NK-92 (cell line): ENCODE data around the gene CIBAR2.

Source experiments
- DNase-seq: peaks from one replicate; lab custom pipeline; 2025; ENCODE audit not compliant: unreplicated experiment; lab: John Stamatoyannopoulos, UW

Gene CIBAR2

GRCh38 chr16:85103114-85104079 is 8.9 kb downstream of the CIBAR2 start:
- DNase-seq, result no peak

- DNase-seq, result no peak
Measured at GRCh38 chr16:85101956-85102630, 10.2 kb downstream of the CIBAR2 start.

GRCh38 chr16:85100265-85100664 is 12.0 kb downstream of the CIBAR2 start:
- DNase-seq, result no peak

GRCh38 chr16:85098565-85098964 is 13.7 kb downstream of the CIBAR2 start:
- DNase-seq, result no peak

- DNase-seq, result no peak
Measured at GRCh38 chr16:85096921-85097320, 15.4 kb downstream of the CIBAR2 start.

GRCh38 chr16:85094812-85095211 is 17.5 kb downstream of the CIBAR2 start:
- DNase-seq, result no peak

GRCh38 chr16:85094176-85094805 is 18.0 kb downstream of the CIBAR2 start:
- no peak for DNase-seq

- no peak for DNase-seq
Measured at GRCh38 chr16:85093705-85094104, 18.6 kb downstream of the CIBAR2 start.

- no peak for DNase-seq
Measured at GRCh38 chr16:85092851-85093250, 19.4 kb downstream of the CIBAR2 start.

- no peak for DNase-seq
Measured at GRCh38 chr16:85092309-85092708, 20.0 kb downstream of the CIBAR2 start.

GRCh38 chr16:85091522-85091910 is 20.8 kb downstream of the CIBAR2 start:
- no peak for DNase-seq

- no peak for DNase-seq
Measured at GRCh38 chr16:85090873-85091521, 21.3 kb downstream of the CIBAR2 start.

GRCh38 chr16:85090181-85090580 is 22.1 kb downstream of the CIBAR2 start:
- DNase-seq, result no peak

GRCh38 chr16:85089525-85089924 is 22.7 kb downstream of the CIBAR2 start:
- DNase-seq, result no peak

- DNase-seq, result no peak
Measured at GRCh38 chr16:85088570-85089199, 23.6 kb downstream of the CIBAR2 start.

- DNase-seq, result no peak
Measured at GRCh38 chr16:85087899-85088569, 24.2 kb downstream of the CIBAR2 start.

- DNase-seq, result no peak
Measured at GRCh38 chr16:85086347-85087291, 25.7 kb downstream of the CIBAR2 start.

GRCh38 chr16:85085721-85086120 is 26.6 kb downstream of the CIBAR2 start:
- no peak for DNase-seq

- no peak for DNase-seq
Measured at GRCh38 chr16:85084841-85085510, 27.3 kb downstream of the CIBAR2 start.
